NT2/D1 (cell line): Measurements from ENCODE around the gene PSTPIP2.
"Not testable (repeated sequence)": the region's sequence is repeated elsewhere in the genome, so short reads cannot be mapped to it uniquely, and the experiment has no call there.

Experiments
- DNase-seq: peaks from one replicate; pipeline ENCODE4 v3.0.0-alpha.2; 2011; ENCODE audit warnings: low read depth, low spot score
- H3K27me3 ChIP-seq: 2 replicates; pipeline ENCODE4 v1.6.0; 2011; ENCODE audit warnings: mild to moderate bottlenecking; ENCODE audit not compliant: insufficient read length, insufficient read depth
- H3K36me3 ChIP-seq: 2 replicates; pipeline ENCODE4 v1.6.1; 2011; ENCODE audit warnings: mild to moderate bottlenecking, low read length, mixed read lengths; ENCODE audit not compliant: insufficient read depth, insufficient read length
- H3K4me1 ChIP-seq: 2 replicates; pipeline ENCODE4 v1.5.1; 2011; ENCODE audit not compliant: insufficient read depth, insufficient read length
- H3K4me3 ChIP-seq: 2 replicates; pipeline ENCODE4 v1.5.1; 2011; ENCODE audit warnings: low read depth; ENCODE audit not compliant: insufficient read length
- H3K9ac ChIP-seq: 2 replicates; pipeline ENCODE4 v1.6.0; 2011; ENCODE audit warnings: low read depth; ENCODE audit not compliant: insufficient read length
- H3K9me3 ChIP-seq: 2 replicates; pipeline ENCODE4 v1.5.1; 2011; ENCODE audit warnings: mild to moderate bottlenecking, low read length; ENCODE audit not compliant: insufficient read depth
- SUZ12 ChIP-seq: IDR thresholded peaks from 2 replicates; pipeline ENCODE4 v1.6.1; 2011; ENCODE audit not compliant: insufficient read length, insufficient read depth; ENCODE audit errors: extremely low read depth
- YY1 ChIP-seq: IDR thresholded peaks from 2 replicates; pipeline ENCODE4 v1.6.1; 2011; ENCODE audit not compliant: insufficient read length, insufficient read depth
- ZNF274 ChIP-seq: IDR thresholded peaks from 2 replicates; pipeline ENCODE4 v1.6.1; 2011; ENCODE audit warnings: mild to moderate bottlenecking, low read depth, low read length

PSTPIP2 gene

DNA sequence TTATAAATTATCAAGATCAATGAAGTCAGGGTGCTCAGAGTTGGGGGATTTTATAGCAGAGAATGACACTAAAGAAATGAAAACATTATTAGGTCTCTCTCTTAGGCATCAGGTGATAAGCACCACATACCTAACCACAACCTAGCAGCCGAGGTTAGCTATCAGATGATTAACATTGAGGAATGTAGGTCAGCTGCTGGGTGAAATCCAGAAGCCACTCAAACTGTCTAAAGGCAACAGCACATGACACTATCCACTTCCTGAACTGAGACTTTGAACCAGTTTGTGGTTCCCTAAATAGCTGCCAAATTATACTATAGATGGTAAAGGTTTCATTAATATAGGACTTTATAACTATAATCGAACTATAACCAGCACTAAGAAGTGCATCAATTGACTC lies 109.6 kb downstream of the PSTPIP2 start:
- no peaks in the 10 kb centered on the region for H3K36me3 ChIP-seq
- no peak for DNase-seq
- TF ChIP-seq ZNF274 = no peak
- TF ChIP-seq SUZ12 = no peak
- no peak for TF ChIP-seq YY1
- H3K4me1 ChIP-seq = no peaks in the 10 kb centered on the region
- H3K27me3 ChIP-seq = peaks cover under 1% of the 10 kb centered on the region
- no peak overlapping the region for H3K9ac ChIP-seq
- H3K4me3 ChIP-seq = no peak overlapping the region
- no peaks in the 10 kb centered on the region for H3K9me3 ChIP-seq

DNA sequence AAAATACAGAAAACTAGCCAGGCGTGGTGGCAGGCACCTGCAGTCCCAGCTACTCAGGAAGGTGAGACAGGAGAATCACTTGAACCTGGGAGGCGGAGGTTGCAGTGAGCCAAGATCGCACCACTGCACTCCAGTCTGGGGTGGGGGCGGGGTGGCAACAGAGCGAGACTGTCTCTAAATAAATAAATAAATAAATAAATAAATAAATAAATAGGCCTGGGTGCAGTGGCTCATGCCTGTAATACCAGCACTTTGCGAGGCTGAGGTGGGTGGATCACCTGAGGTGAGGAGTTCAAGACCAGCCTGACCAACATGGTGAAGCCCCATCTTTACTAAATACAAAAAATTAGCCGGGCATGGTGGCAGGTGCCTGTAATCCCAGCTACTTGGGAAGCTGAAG lies 112.6 kb downstream of the PSTPIP2 start:
- not testable (repeated sequence) for H3K4me3 ChIP-seq, H3K9me3 ChIP-seq, DNase-seq, H3K9ac ChIP-seq, H3K4me1 ChIP-seq, H3K36me3 ChIP-seq, H3K27me3 ChIP-seq

DNA sequence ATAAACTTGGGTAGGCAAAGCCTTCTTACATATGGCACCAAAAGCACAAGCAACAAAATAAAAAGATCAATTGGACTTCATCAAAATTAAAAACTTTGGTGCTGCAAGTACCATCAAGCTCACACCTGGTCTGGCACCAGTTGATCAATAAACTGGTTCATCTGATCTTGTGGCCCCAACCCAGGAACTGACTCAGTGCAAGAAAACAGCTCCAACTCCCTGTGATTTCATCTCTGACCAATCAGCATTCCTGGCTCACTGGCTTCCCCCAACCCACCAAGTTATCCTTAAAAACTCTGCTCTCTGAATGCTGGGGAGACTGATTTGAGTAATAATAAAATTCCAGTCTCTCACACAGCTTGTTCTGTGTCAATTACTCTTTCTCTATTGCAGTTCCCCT lies 113.3 kb downstream of the PSTPIP2 start:
- no peaks in the 10 kb centered on the region for H3K9me3 ChIP-seq
- TF ChIP-seq YY1 (no peak), SUZ12 (no peak), ZNF274 (no peak)
- H3K4me1 ChIP-seq = no peaks in the 10 kb centered on the region
- no peak overlapping the region for H3K4me3 ChIP-seq
- no peaks in the 10 kb centered on the region for H3K27me3 ChIP-seq
- no peak overlapping the region for H3K9ac ChIP-seq
- no peak for DNase-seq
- H3K36me3 ChIP-seq = peaks cover 14% of the 10 kb centered on the region

DNA sequence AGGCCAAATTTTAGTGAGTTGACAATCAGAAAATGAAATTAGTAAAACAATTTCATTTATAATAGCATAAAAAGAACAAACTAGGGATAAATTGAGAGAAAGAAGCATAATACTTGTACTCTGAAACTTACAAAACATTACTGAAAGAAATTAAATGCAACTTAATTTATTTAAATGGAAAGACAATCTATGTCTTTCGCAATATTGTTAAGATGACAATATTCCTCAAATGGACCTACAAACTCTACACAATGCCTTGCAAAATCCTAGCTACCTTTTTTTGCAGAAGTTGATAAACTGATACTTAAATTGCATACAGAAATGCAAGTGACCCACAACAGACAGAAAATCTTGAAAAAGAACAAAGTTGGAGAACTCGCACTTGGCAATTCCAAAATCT lies 114.0 kb downstream of the PSTPIP2 start:
- H3K36me3 ChIP-seq = peaks cover 19% of the 10 kb centered on the region
- H3K4me3 ChIP-seq = no peak overlapping the region
- no peak for TF ChIP-seq YY1
- TF ChIP-seq ZNF274 = no peak
- TF ChIP-seq SUZ12 = no peak
- H3K9me3 ChIP-seq = no peaks in the 10 kb centered on the region
- no peak overlapping the region for H3K9ac ChIP-seq
- no peak for DNase-seq
- no peaks in the 10 kb centered on the region for H3K27me3 ChIP-seq
- H3K4me1 ChIP-seq = no peaks in the 10 kb centered on the region

DNA sequence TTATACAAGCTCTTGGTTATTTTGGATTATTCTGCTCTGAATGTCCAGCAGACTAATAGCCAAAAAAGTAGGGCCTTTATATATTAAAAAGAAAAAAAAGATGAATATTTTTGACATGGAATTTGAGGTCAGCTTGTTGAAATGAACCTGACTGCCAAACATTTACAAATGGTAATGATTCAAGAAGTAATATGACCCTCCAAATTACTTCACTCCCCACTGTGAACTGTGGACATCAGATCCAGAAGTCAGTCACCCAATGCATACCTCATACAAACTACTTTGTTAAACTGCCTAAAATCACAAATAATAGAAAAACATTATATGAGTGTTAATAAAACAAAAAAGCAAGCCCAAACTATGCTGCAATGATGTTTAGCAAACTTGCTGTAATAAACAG lies 115.0 kb downstream of the PSTPIP2 start:
- no peaks in the 10 kb centered on the region for H3K4me1 ChIP-seq
- H3K9ac ChIP-seq = no peak overlapping the region
- H3K36me3 ChIP-seq = peaks cover 26% of the 10 kb centered on the region
- H3K4me3 ChIP-seq = no peak overlapping the region
- H3K9me3 ChIP-seq = no peaks in the 10 kb centered on the region
- H3K27me3 ChIP-seq = no peaks in the 10 kb centered on the region
- no peak for DNase-seq
- TF ChIP-seq YY1 (no peak), ZNF274 (no peak), SUZ12 (no peak)

DNA sequence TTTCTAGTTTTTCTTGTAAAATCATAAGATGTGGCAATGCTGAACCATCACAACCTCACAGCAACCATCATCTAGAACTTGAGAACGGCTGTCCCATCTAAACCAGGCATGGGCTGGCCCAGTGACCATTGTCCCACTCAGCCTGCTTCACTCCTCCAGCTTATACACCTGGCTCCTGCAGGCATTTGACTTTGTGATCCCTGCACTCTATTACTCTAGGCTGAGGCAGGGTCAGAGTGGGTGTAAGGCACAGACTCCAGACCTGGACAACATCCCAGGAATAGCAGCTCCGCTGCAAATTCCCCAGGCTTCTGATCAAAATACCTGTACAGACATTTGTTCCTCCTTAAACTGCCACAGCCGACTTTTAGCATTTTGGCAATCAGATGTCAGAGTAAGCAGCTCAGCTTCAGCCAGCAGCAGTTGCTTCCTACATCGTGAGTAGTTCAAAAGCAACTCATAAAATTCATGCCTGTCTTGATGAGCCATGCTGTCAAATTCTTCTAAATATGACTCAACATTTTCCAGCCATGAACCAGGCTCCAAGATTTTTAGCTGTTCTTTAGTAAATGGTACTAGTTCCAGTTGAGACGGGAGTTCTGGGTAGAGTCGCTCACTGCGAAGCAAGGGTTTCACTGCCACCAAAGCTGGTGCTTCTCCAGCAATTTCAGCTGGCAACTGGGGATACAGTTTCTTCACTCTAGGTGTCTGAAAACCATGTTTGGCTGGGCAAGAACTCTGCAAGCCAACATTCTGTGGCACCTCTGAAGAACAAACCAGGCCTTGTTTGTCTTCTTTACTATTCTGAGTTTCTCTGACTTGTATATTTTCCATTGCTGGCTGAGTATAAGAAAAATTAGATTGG lies 117.8 kb downstream of the PSTPIP2 start:
- DNase-seq = no peak
- Histone ChIP-seq H3K9me3 (no peaks in the 10 kb centered on the region), H3K27me3 (no peaks in the 10 kb centered on the region), H3K9ac (no peak overlapping the region), H3K4me3 (no peak overlapping the region), H3K4me1 (no peaks in the 10 kb centered on the region), H3K36me3 (peaks cover 35% of the 10 kb centered on the region)
- TF ChIP-seq ZNF274 (no peak), YY1 (no peak), SUZ12 (no peak)

DNA sequence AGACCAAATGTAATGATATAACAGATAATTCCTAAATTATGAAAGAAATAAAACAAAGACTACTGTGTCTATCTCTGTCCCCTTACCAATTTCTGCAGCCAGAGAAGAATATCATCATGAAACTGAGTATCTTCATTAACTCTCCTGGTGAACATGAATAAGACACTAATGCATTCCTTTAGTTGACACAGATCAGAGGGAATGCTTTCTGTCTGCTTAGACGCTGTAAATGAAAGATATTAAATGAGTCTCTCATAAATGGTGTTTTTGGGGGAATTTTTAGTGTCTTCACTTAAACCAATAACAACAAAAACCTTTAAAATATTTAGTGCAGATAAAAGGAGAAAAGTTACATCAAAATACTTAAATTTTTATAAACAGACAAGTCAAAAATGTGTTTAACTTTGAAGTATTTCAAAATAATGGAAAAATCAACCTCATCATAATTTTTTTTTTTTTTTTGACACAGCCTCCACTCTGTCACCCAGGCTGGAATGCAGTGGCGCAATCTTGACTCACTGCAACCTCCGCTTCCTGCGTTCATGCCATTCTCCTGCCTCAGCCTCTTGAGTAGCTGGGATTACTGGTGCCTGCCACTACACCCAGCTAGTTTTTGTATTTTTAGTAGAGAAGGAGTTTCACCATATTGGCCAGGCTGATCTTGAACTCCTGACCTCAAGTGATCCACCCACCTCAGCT lies 120.9 kb downstream of the PSTPIP2 start:
- TF ChIP-seq YY1 (no peak), ZNF274 (no peak), SUZ12 (no peak)
- DNase-seq = no peak
- H3K4me3 ChIP-seq = no peak overlapping the region
- H3K36me3 ChIP-seq = peaks cover 61% of the 10 kb centered on the region
- no peaks in the 10 kb centered on the region for H3K9me3 ChIP-seq
- no peaks in the 10 kb centered on the region for H3K27me3 ChIP-seq
- H3K9ac ChIP-seq = no peak overlapping the region
- H3K4me1 ChIP-seq = no peaks in the 10 kb centered on the region
